Ishikawa (cell line): ENCODE results near the gene GPR146.

Experiments used
- CEBPB ChIP-seq: IDR thresholded peaks from 2 replicates; pipeline ENCODE4 v1.6.1; 2012
- CREB1 ChIP-seq: IDR thresholded peaks from 2 replicates; pipeline ENCODE4 v1.6.1; 2012; ENCODE audit warnings: low read depth
- EGR1 ChIP-seq: IDR thresholded peaks from 2 replicates; pipeline ENCODE4 v1.6.1; 2012
- EP300 ChIP-seq: IDR thresholded peaks from 2 replicates; pipeline ENCODE4 v1.6.1; 2012; ENCODE audit warnings: borderline replicate concordance
- FOXM1 ChIP-seq: IDR thresholded peaks from 2 replicates; pipeline ENCODE4 v1.6.1; 2012; ENCODE audit warnings: low read depth, borderline replicate concordance
- MAX ChIP-seq: IDR thresholded peaks from 2 replicates; pipeline ENCODE4 v1.6.1; 2012
- NFIC ChIP-seq: IDR thresholded peaks from 2 replicates; pipeline ENCODE4 v1.6.1; 2012
- RAD21 ChIP-seq: IDR thresholded peaks from 2 replicates; pipeline ENCODE4 v1.6.1; 2012; ENCODE audit warnings: low read depth
- REST ChIP-seq: IDR thresholded peaks from 2 replicates; pipeline ENCODE4 v1.6.1; 2012; ENCODE audit warnings: low read depth, mild to moderate bottlenecking
- TAF1 ChIP-seq: IDR thresholded peaks from 2 replicates; pipeline ENCODE4 v1.6.1; 2012; ENCODE audit warnings: low read depth, mild to moderate bottlenecking
- TCF12 ChIP-seq: IDR thresholded peaks from 2 replicates; pipeline ENCODE4 v1.6.1; 2012; ENCODE audit warnings: low read depth
- TEAD4 ChIP-seq: IDR thresholded peaks from 2 replicates; pipeline ENCODE4 v1.6.1; 2012
- USF1 ChIP-seq: IDR thresholded peaks from 2 replicates; pipeline ENCODE4 v1.6.1; 2012
- YY1 ChIP-seq: IDR thresholded peaks from 2 replicates; pipeline ENCODE4 v1.6.1; 2012; ENCODE audit warnings: low read depth

- TF ChIP-seq FOXM1 (no peak), EP300 (no peak), YY1 (no peak), TCF12 (no peak), REST (no peak), EGR1 (no peak), TAF1 (no peak), MAX (no peak), RAD21 (no peak), NFIC (no peak), CREB1 (no peak), CEBPB (no peak), TEAD4 (no peak), USF1 (no peak)
Observed at GRCh38 chr7:1108264-1108920, 64.0 kb downstream of the GPR146 start.
